ENCODE data around the gene ARHGAP27. TPM values are rescaled to one million over a fixed set of nuclear protein-coding genes. Genes with fewer than 3 reads are reported as not detected.

The ARHGAP27 gene
- total RNA-seq, 5 donors from 2014 or later (not counting 1 experiment from before 2014, with no cell fraction given) = 56.4 to 120 (median 113) TPM

DNA sequence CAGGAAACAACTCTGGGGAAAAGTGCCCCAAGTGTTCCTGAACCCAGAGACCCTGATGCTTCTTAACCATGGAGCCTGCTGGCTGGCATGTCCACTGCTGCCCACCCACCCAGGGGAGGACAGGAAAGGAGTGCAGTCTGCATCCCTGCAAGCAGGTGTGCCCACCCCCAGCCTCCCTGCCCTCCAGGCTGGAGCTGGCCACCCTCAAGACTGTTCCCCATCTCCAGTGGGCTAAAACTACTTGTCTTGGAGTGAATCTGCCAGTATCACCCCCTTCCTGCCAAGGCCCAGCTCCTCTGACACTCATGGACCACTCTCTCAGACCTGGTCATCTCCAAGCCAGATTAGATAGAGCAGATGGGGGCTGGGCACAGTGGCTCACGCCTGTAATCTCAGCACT is 29.8 kb downstream of the ARHGAP27 start:
- 100% methylated on average over 1 of the region's 1 CpG for WGBS (ENCODE audit: insufficient coverage)
- no peak for ATAC-seq (replicated peaks in 1 of 4)
- Mint-ChIP-seq H3K9me3 (no peaks in the 10 kb centered on the region), H3K4me3 (no peak overlapping the region), H3K4me1 (peaks cover 13 to 20% (median 16%) of the 10 kb centered on the region in 3 donors), H3K36me3 (peaks cover 48% of the 10 kb centered on the region), H3K27ac (no peak overlapping the region), H3K27me3 (no peaks in the 10 kb centered on the region)
- DNase-seq = no peak
- POLR2A ChIA-PET = interaction anchor here in 1 of 2 donors (0.7 kb wide), 1 partner anchor 13 kb away, joined by 4 read pairs; no protein-coding TSS in a partner anchor
- Histone ChIP-seq H3K36me3 (ENCODE audit: control insufficient read depth in 2 of 2, extremely low read depth in 1 of 2, insufficient read depth in 1 of 2, low read length in 1 of 2) (peaks cover 27 to 85% of the 10 kb centered on the region in 2 donors), H3K4me1 (ENCODE audit: control insufficient read depth in 1 of 2, extremely low read depth in 1 of 2, insufficient read depth in 2 of 2, low read length in 2 of 2) (peaks cover 0 to 22% of the 10 kb centered on the region in 2 experiments), H3K4me3 (ENCODE audit: control insufficient read depth in 1 of 2, extremely low read depth in 1 of 2, low read length in 1 of 2) (no peak overlapping the region), H3K27ac (ENCODE audit: low read length) (no peak overlapping the region), H3K27me3 (replicated peaks in 1 of 2; ENCODE audit: control insufficient read depth in 2 of 2, extremely low read depth in 1 of 2, insufficient read depth in 2 of 2, low read length in 1 of 2) (no peaks in the 10 kb centered on the region), H3K9me3 (no peaks in the 10 kb centered on the region)
- CTCF ChIA-PET = no interaction called here

DNA sequence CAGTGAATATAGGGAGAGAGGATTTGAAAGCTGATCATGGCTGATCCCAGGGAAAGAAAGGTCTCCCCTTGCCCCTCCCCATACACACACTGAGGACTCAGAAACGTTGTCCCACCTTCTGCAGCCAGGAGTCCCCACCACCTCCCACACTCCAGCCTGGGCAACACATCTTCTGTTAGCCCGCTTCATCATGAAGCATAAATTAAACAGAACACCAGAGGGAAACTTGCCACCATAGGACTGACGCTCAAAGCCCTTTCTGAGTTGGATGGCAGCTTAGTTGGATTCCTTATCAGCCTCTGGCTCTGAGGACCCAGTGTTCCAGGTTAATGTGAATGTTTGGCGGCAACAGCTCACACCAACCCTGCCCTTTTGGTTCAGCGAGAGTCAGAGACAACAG is 33.9 kb downstream of the ARHGAP27 start:
- Histone ChIP-seq H3K27ac (ENCODE audit: low read length) (no peak overlapping the region), H3K36me3 (ENCODE audit: control insufficient read depth in 2 of 2, extremely low read depth in 1 of 2, insufficient read depth in 1 of 2, low read length in 1 of 2) (peaks cover 26 to 93% of the 10 kb centered on the region in 2 donors), H3K4me3 (ENCODE audit: control insufficient read depth in 1 of 2, extremely low read depth in 1 of 2, low read length in 1 of 2) (no peak overlapping the region), H3K4me1 (ENCODE audit: control insufficient read depth in 1 of 2, extremely low read depth in 1 of 2, insufficient read depth in 2 of 2, low read length in 2 of 2) (peaks cover 0 to 6% of the 10 kb centered on the region in 2 experiments), H3K9me3 (no peaks in the 10 kb centered on the region), H3K27me3 (replicated peaks in 1 of 2; ENCODE audit: control insufficient read depth in 2 of 2, extremely low read depth in 1 of 2, insufficient read depth in 2 of 2, low read length in 1 of 2) (no peaks in the 10 kb centered on the region)
- WGBS (ENCODE audit: insufficient coverage) = 98% methylated on average over 4 of the region's 5 CpGs
- Mint-ChIP-seq H3K27ac (peak overlapping the region in 1 of 2 donors; percentile 28), H3K9me3 (no peaks in the 10 kb centered on the region), H3K4me1 (peaks cover 0 to 1% (median 0%) of the 10 kb centered on the region in 3 donors), H3K4me3 (no peak overlapping the region), H3K36me3 (peaks cover 52% of the 10 kb centered on the region), H3K27me3 (no peaks in the 10 kb centered on the region)
- DNase-seq (no peak), ATAC-seq (replicated peaks in 1 of 4) (no peak)
- CTCF ChIA-PET = interaction anchor here in 1 of 2 donors (0.6 kb wide), 1 partner anchor 246 kb away, joined by 4 read pairs; no protein-coding TSS in a partner anchor
- POLR2A ChIA-PET = no interaction called here

DNA sequence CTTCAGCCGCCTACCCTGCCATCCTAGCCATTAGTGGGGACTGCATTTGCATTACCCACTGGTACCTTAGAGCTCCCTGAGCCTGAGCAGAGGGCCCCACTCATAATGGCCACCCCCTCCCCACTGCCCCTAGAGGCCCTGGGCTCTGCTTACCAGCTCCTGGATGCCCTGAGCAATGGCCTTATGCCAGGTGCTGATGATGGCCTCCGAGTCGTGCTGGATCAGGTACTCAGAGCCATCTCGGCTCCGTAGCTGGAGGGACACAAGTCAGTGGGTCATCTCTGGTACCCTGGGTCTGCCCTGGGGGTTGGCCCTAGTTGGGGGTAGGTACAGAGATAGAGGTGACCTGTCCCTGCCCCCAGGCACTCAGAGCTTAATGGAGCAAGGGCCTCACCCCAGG is 34.9 kb downstream of the ARHGAP27 start:
- DNase-seq = no peak
- no peak overlapping the region for H3K4me3 Mint-ChIP-seq
- peaks cover 26 to 86% of the 10 kb centered on the region in 2 donors for H3K36me3 ChIP-seq (ENCODE audit: control insufficient read depth in 2 of 2, extremely low read depth in 1 of 2, insufficient read depth in 1 of 2, low read length in 1 of 2)
- H3K27ac Mint-ChIP-seq = no peak overlapping the region
- POLR2A ChIA-PET = no interaction called here
- H3K9me3 ChIP-seq = no peaks in the 10 kb centered on the region
- no peaks in the 10 kb centered on the region for H3K27me3 Mint-ChIP-seq
- peaks cover 0 to 6% (median 1%) of the 10 kb centered on the region in 3 donors for H3K4me1 Mint-ChIP-seq
- peaks cover 48% of the 10 kb centered on the region for H3K36me3 Mint-ChIP-seq
- WGBS (ENCODE audit: insufficient coverage) = 93% methylated on average over 5 of the region's 5 CpGs
- ATAC-seq (replicated peaks in 1 of 4) = no peak
- H3K4me3 ChIP-seq (ENCODE audit: control insufficient read depth in 1 of 2, extremely low read depth in 1 of 2, low read length in 1 of 2) = no peak overlapping the region
- H3K9me3 Mint-ChIP-seq = no peaks in the 10 kb centered on the region
- no peak overlapping the region for H3K27ac ChIP-seq (ENCODE audit: low read length)
- H3K27me3 ChIP-seq (replicated peaks in 1 of 2; ENCODE audit: control insufficient read depth in 2 of 2, extremely low read depth in 1 of 2, insufficient read depth in 2 of 2, low read length in 1 of 2) = no peaks in the 10 kb centered on the region
- CTCF ChIA-PET = interaction anchor here in 1 of 2 donors (1.0 kb wide), 1 partner anchor 9 kb away, joined by 3 read pairs; no protein-coding TSS in a partner anchor
- H3K4me1 ChIP-seq (ENCODE audit: control insufficient read depth in 1 of 2, extremely low read depth in 1 of 2, insufficient read depth in 2 of 2, low read length in 2 of 2) = peaks cover 0 to 6% of the 10 kb centered on the region in 2 experiments

DNA sequence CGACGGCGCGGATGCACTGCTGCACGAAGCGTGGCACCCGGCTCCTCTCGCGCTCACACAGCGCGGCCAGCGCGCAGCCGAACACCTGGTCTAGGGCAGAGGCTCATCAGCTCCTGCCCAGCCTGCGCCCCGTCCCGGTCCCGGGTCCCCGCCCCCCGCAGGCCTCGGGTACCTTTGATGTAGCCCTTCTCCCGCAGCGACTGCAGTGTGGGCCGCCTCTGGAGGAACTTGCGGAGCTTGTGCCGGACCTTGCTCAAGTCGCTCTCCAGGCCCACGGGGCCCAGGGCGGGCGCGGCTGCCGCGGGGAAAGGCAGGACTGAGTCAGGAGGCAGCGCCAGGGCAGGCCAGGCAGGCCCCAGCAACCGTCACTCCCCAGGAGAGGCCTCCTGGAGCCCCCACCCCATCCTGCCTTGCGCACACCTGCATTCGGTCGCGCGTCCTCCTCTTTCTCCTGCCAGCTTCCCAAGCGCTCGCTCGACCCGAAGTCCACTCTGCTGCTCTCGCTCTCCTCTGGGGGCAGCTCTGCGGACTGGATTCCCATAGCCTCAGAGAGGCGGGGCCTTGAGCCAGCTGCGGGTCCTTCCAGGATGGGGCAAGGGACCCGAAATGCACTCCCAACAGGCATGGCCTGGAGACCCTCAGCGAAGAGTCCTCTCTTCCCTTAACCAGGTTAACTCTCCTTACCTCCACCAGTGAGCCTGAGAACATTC is 36.0 kb downstream of the ARHGAP27 start:
- ChIA-PET POLR2A (no interaction called here), CTCF (interaction anchor here in 1 of 2 donors (0.6 kb wide), 1 partner anchor 118 kb away, joined by 3 read pairs; no protein-coding TSS in a partner anchor)
- Mint-ChIP-seq H3K9me3 (no peaks in the 10 kb centered on the region), H3K36me3 (peaks cover 43% of the 10 kb centered on the region), H3K4me3 (no peak overlapping the region), H3K27me3 (no peaks in the 10 kb centered on the region), H3K4me1 (peaks cover 0 to 6% (median 1%) of the 10 kb centered on the region in 3 donors), H3K27ac (no peak overlapping the region)
- peaks cover 22 to 75% of the 10 kb centered on the region in 2 donors for H3K36me3 ChIP-seq (ENCODE audit: control insufficient read depth in 2 of 2, extremely low read depth in 1 of 2, insufficient read depth in 1 of 2, low read length in 1 of 2)
- ATAC-seq (replicated peaks in 1 of 4) (no peak), DNase-seq (no peak)
- WGBS (ENCODE audit: insufficient coverage) = 97% methylated on average over 49 of the region's 50 CpGs
- H3K27me3 ChIP-seq (replicated peaks in 1 of 2; ENCODE audit: control insufficient read depth in 2 of 2, extremely low read depth in 1 of 2, insufficient read depth in 2 of 2, low read length in 1 of 2) = no peaks in the 10 kb centered on the region
- H3K4me3 ChIP-seq (ENCODE audit: control insufficient read depth in 1 of 2, extremely low read depth in 1 of 2, low read length in 1 of 2) = no peak overlapping the region
- no peaks in the 10 kb centered on the region for H3K9me3 ChIP-seq
- H3K27ac ChIP-seq (ENCODE audit: low read length) = no peak overlapping the region
- H3K4me1 ChIP-seq (ENCODE audit: control insufficient read depth in 1 of 2, extremely low read depth in 1 of 2, insufficient read depth in 2 of 2, low read length in 2 of 2) = peaks cover 0 to 6% of the 10 kb centered on the region in 2 experiments

DNA sequence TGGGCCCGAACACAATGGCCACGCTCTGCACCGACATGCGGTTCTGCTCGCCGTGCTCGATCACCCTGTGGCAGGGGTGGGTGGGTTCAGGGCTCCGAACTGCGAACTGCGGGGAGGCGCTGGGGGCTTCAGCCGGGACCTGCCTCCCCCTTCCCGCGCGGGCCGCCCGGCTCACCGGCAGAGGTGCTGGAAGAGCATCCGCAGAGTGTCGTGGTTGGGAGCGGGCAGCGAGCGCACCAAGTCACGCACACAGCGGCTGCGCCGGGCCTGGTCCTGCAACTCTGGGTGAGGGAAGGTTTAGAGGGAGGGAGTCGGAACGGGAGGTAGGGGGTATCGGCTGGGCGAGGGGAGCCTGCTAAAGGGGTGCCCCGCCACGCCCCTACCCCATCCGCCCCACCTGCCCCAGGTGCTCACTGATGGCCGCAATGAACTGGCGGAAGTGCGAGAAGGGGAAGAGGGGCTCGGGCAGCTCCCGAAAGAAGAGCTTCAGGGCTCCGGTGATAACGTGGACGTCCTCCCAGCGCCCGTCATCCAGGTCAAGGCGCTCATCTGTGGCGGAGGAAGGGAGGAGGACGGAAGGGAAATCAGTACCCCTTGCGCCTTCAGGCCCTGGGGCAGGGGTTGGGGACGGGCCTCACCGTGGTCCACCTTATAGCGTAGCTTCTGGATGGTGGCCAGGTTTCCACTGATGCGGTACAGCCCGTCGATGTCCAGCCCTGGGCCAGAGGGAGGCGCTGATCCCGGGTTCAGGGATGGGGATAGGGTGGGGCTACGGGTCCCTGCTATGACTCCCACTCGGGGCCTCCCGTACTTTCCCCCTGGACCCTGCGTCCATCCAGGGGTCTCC is 36.9 kb downstream of the ARHGAP27 start:
- no peaks in the 10 kb centered on the region for H3K9me3 Mint-ChIP-seq
- H3K27ac ChIP-seq (ENCODE audit: low read length) = no peak overlapping the region
- peaks cover 17 to 66% of the 10 kb centered on the region in 2 donors for H3K36me3 ChIP-seq (ENCODE audit: control insufficient read depth in 2 of 2, extremely low read depth in 1 of 2, insufficient read depth in 1 of 2, low read length in 1 of 2)
- ChIA-PET CTCF (interaction anchor here (0.5 to 0.6 kb wide), 2 partner anchors 117 to 860 kb away, joined by 3 read pairs; no protein-coding TSS in a partner anchor), POLR2A (no interaction called here)
- whole genome bisulfite sequencing (ENCODE audit: insufficient coverage) = 96% methylated on average over 53 of the region's 60 CpGs
- DNase-seq (no peak), ATAC-seq (replicated peaks in 1 of 4) (peak in 1 of 4 experiments; percentile 12)
- H3K36me3 Mint-ChIP-seq = peaks cover 37% of the 10 kb centered on the region
- peaks cover 0 to 6% of the 10 kb centered on the region in 2 experiments for H3K4me1 ChIP-seq (ENCODE audit: control insufficient read depth in 1 of 2, extremely low read depth in 1 of 2, insufficient read depth in 2 of 2, low read length in 2 of 2)
- H3K4me3 ChIP-seq (ENCODE audit: control insufficient read depth in 1 of 2, extremely low read depth in 1 of 2, low read length in 1 of 2) = no peak overlapping the region
- H3K9me3 ChIP-seq = no peaks in the 10 kb centered on the region
- H3K27me3 Mint-ChIP-seq = no peaks in the 10 kb centered on the region
- H3K27ac Mint-ChIP-seq = no peak overlapping the region
- peaks cover 0 to 6% of the 10 kb centered on the region in 2 experiments for H3K27me3 ChIP-seq (replicated peaks in 1 of 2; ENCODE audit: control insufficient read depth in 2 of 2, extremely low read depth in 1 of 2, insufficient read depth in 2 of 2, low read length in 1 of 2)
- no peak overlapping the region for H3K4me3 Mint-ChIP-seq
- H3K4me1 Mint-ChIP-seq = peaks cover 1 to 11% (median 2%) of the 10 kb centered on the region in 3 donors

DNA sequence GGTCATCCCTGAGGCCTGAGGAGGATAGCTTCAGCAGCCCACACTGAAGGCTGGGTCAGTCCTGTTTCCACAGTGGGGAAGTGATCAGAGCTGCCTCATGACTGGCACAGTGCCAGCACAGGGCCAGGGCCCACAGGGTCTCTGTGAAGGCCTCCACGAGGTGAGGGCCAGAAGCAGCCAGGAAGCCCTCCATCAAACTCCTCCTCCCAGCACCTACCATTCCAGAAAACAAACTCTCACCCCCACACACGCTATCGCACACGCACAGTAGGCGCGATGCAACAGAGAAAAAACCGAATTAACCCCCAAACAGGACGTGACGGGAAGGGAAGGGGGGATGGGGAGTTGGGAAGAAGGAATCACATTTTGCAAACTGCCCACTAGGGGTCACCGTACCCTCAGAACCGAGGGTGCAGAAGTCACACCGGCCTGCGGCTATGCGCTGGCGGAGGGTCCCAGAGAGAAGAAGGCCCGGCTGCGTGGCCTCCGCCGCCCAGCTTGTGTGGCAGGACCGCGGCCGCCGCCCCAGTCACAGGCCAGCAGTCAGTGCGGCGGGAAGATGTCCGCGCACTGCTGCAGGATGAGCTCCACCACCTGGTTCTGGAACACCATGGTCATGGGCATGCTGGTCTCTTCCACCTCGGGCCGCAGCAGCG is 37.6 kb downstream of the ARHGAP27 start:
- H3K36me3 Mint-ChIP-seq = peaks cover 31% of the 10 kb centered on the region
- H3K9me3 Mint-ChIP-seq = no peaks in the 10 kb centered on the region
- no peaks in the 10 kb centered on the region for H3K27me3 Mint-ChIP-seq
- peaks cover 15 to 60% of the 10 kb centered on the region in 2 donors for H3K36me3 ChIP-seq (ENCODE audit: control insufficient read depth in 2 of 2, extremely low read depth in 1 of 2, insufficient read depth in 1 of 2, low read length in 1 of 2)
- CTCF ChIA-PET = interaction anchor here in 1 of 2 donors (0.5 kb wide), 1 partner anchor 861 kb away, joined by 3 read pairs; no protein-coding TSS in a partner anchor
- peaks cover 0 to 6% of the 10 kb centered on the region in 2 experiments for H3K4me1 ChIP-seq (ENCODE audit: control insufficient read depth in 1 of 2, extremely low read depth in 1 of 2, insufficient read depth in 2 of 2, low read length in 2 of 2)
- H3K4me3 ChIP-seq (ENCODE audit: control insufficient read depth in 1 of 2, extremely low read depth in 1 of 2, low read length in 1 of 2) = no peak overlapping the region
- no peak overlapping the region for H3K27ac ChIP-seq (ENCODE audit: low read length)
- H3K27ac Mint-ChIP-seq = no peak overlapping the region
- POLR2A ChIA-PET = no interaction called here
- no peak overlapping the region for H3K4me3 Mint-ChIP-seq
- H3K4me1 Mint-ChIP-seq = peaks cover 1 to 11% (median 2%) of the 10 kb centered on the region in 3 donors
- no peaks in the 10 kb centered on the region for H3K9me3 ChIP-seq
- 71% methylated on average over 21 of the region's 30 CpGs for WGBS (ENCODE audit: insufficient coverage)
- peaks cover 0 to 8% of the 10 kb centered on the region in 2 experiments for H3K27me3 ChIP-seq (replicated peaks in 1 of 2; ENCODE audit: control insufficient read depth in 2 of 2, extremely low read depth in 1 of 2, insufficient read depth in 2 of 2, low read length in 1 of 2)
- DNase-seq (peak in 15 of 35 experiments; percentile 7 to 68 (median 27)), ATAC-seq (replicated peaks in 1 of 4) (peak; percentile 45 to 70 (median 52))
